WERI-Rb-1 (cell line): ENCODE data around the gene CABLES2.

Source experiments
- DNase-seq: peaks from one replicate; pipeline ENCODE4 v3.0.0-alpha.2; 2020
- H3K27ac ChIP-seq: fragments of 250-450 bp; sonication (Bioruptor Pico); 2 replicates; pipeline ENCODE4 v1.5.1; 2020; ENCODE audit warnings: mild to moderate bottlenecking, moderate library complexity
- H3K27me3 ChIP-seq: fragments of 250-450 bp; sonication (Bioruptor Pico); 2 replicates; pipeline ENCODE4 v1.5.1; 2021; ENCODE audit warnings: mild to moderate bottlenecking, low read depth, moderate library complexity; ENCODE audit not compliant: insufficient read depth, severe bottlenecking
- H3K36me3 ChIP-seq: fragments of 250-450 bp; sonication (Bioruptor Pico); 2 replicates; pipeline ENCODE4 v1.5.1; 2020; ENCODE audit warnings: mild to moderate bottlenecking, moderate library complexity
- H3K4me3 ChIP-seq: 2 replicates; pipeline ENCODE4 v1.5.1; 2011; ENCODE audit warnings: low read depth, mild to moderate bottlenecking, control low read depth, low read length
- H3K9me3 ChIP-seq: fragments of 250-450 bp; sonication (Bioruptor Pico); 2 replicates; pipeline ENCODE4 v1.5.1; 2021; ENCODE audit warnings: mild to moderate bottlenecking, moderate library complexity; ENCODE audit not compliant: severe bottlenecking
- TF ChIP-seq, protein P1 (sequence below): IDR thresholded peaks from 2 replicates; pipeline ENCODE4 v1.5.1; 2011; ENCODE audit warnings: low read depth, mild to moderate bottlenecking, control low read depth, inconsistent platforms, low read length

CABLES2 gene

DNA sequence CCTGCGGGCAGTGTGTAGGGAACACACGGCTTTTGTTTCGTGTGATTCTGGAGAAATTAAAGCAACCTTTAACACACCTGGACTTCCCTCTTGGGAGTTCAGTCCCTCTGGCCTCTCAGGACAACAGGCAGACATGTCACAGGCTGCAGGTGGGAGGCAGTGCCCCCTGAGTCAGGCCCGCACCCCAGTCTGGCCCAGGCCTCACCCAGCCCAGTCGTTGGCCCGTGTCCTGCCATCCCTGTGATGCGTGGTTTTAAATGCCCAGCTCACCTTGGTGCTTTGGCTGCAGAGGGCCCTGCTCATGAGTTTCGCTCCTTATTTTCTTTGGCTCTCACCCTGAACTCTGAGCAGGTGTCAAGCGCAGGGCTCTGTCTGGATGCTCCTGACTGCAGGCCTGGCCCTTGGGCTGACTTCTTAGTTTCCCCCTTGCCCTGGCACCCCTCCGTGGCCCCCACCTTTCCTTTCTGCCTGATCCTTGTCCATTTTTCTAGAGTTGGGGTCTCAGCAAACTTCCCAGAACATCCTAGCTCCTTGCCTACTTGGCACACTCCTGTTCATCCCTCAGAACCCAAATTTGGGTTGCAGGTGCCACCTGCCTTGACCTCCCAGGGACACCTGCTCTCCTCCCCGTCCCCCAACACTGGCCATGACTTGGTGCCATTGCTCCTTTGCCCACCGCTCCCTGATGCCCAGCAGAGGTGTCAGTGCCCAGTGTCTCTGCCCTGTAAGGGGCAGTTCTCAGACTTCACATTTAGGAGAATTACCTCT lies 2.2 kb upstream of the CABLES2 start:
- no peak for DNase-seq
- TF ChIP-seq, protein P1, sequence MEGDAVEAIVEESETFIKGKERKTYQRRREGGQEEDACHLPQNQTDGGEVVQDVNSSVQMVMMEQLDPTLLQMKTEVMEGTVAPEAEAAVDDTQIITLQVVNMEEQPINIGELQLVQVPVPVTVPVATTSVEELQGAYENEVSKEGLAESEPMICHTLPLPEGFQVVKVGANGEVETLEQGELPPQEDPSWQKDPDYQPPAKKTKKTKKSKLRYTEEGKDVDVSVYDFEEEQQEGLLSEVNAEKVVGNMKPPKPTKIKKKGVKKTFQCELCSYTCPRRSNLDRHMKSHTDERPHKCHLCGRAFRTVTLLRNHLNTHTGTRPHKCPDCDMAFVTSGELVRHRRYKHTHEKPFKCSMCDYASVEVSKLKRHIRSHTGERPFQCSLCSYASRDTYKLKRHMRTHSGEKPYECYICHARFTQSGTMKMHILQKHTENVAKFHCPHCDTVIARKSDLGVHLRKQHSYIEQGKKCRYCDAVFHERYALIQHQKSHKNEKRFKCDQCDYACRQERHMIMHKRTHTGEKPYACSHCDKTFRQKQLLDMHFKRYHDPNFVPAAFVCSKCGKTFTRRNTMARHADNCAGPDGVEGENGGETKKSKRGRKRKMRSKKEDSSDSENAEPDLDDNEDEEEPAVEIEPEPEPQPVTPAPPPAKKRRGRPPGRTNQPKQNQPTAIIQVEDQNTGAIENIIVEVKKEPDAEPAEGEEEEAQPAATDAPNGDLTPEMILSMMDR = no peak
- no peaks in the 10 kb centered on the region for H3K9me3 ChIP-seq
- H3K36me3 ChIP-seq = peaks cover 10% of the 10 kb centered on the region
- H3K27me3 ChIP-seq = no peaks in the 10 kb centered on the region
- H3K4me3 ChIP-seq = no peak overlapping the region
- peak overlapping the region; percentile 97 for H3K27ac ChIP-seq

DNA sequence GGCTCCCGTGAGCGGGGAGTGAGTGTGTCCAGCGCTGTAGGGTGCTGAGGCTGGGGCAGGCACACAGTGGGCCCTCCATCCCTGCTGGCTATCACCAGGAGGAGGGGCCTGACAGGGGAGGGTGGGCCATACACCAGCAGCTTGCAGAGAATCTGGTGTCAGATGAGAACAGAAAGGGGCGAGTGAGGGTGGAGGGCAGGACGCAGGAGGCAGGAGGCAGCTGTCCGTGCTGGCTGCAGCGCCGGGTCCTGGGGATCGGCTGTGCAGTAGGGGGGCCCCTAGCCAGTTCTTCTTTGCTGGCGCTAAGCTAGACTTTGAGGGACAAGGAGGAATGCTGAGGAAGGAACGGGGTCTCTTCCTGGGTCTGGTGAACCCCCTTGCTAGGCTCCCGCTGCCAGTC lies 1.6 kb upstream of the CABLES2 start:
- no peaks in the 10 kb centered on the region for H3K9me3 ChIP-seq
- peak; percentile 44 for DNase-seq
- H3K36me3 ChIP-seq = peaks cover 10% of the 10 kb centered on the region
- TF ChIP-seq, protein P1 = no peak
- H3K27me3 ChIP-seq = no peaks in the 10 kb centered on the region
- H3K27ac ChIP-seq = peak overlapping the region; percentile 97
- no peak overlapping the region for H3K4me3 ChIP-seq

DNA sequence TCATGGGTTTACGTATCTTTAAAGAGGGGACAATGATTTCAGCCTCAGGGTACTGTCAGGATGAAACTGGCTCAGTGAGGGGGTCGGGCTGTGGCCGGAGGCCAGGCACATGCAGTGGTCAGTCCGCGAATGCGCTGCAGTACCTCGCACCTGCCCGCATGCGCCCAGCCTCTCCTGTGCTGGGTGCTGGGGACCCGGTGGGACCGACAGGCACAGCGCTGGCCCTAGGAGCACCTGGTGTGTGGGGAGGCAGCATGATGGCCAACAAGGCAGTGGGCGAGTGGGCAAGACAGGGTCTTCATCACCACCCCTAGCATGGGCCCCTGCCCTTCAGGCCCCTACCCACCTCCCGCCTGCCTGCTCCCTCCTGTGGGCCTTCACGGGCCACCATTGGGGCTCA lies 970 bp upstream of the CABLES2 start:
- Histone ChIP-seq H3K36me3 (peaks cover 16% of the 10 kb centered on the region), H3K27ac (peak overlapping the region; percentile 97), H3K27me3 (no peaks in the 10 kb centered on the region), H3K4me3 (peak overlapping the region; percentile 60), H3K9me3 (no peaks in the 10 kb centered on the region)
- TF ChIP-seq, protein P1 = no peak
- no peak for DNase-seq

DNA sequence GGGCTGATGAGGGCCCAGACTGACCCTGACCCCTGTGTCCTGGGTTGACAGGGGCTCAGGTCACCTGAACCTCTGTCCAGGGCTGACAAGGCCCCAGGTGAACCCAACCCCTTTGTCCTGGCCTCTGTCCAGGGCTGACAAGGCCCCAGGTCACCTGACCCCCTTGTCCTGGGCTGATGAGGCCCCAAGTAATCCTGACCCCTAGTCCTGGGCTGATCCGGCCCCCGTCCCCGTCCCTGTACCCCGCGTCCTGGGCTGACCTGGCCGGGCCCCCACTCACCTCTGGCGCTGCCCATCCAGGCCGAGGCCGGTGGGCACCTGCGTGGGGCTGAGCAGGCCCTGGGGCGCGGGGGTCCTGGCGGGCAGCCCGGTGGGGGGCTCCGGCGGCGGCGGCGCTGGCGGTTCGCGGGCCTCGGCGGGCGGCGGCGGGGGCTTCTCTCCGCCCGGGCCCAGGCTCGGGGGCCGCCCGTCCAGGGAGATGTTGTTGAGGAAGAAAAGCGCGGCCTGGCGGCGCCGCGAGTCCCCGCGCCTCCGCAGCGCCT lies 379 bp downstream of the CABLES2 start:
- H3K27me3 ChIP-seq = no peaks in the 10 kb centered on the region
- H3K27ac ChIP-seq = peak overlapping the region; percentile 74
- no peaks in the 10 kb centered on the region for H3K9me3 ChIP-seq
- DNase-seq = no peak
- TF ChIP-seq, protein P1 = no peak
- H3K4me3 ChIP-seq = peak overlapping the region; percentile 69
- H3K36me3 ChIP-seq = peaks cover 25% of the 10 kb centered on the region

DNA sequence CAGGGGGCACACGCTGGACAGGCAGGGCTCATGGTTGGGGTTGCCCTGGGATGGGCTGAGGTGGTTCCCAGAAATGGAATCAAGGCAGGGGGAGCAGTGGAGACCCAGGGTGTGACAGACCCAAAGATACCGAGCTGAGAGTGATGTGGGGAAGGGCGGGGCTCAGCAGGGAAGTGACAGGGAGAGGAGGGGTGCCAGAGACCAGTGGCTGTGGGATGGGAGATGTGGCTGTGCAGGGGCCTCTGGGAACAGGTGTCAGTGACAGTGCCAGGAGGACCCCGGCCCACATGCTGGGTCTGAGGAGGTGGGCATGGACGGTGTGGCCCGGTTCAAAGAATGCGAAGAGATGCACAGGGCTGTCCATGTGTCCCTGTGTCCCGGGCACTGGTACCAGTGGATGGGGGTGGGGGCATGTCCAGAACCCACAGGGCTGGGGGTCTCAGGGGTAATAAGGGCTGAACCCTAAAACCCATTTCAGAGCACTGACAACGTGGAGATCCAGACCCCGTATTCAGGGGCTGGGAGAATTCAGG lies 1.0 kb downstream of the CABLES2 start:
- TF ChIP-seq, protein P1 = no peak
- no peaks in the 10 kb centered on the region for H3K9me3 ChIP-seq
- H3K36me3 ChIP-seq = peaks cover 25% of the 10 kb centered on the region
- peak overlapping the region; percentile 69 for H3K4me3 ChIP-seq
- H3K27ac ChIP-seq = no peak overlapping the region
- H3K27me3 ChIP-seq = no peaks in the 10 kb centered on the region
- no peak for DNase-seq
